ENCODE results near the gene ERBB2. TPM values are rescaled to one million over a fixed set of nuclear protein-coding genes. Genes with fewer than 3 reads are reported as not detected.

Gene ERBB2
- total RNA-seq, 1 donor from 2014 or later, result 14.5 TPM

- Mint-ChIP-seq H3K27ac (ENCODE audit: unreplicated experiment) (no peak overlapping the region), H3K4me1 (ENCODE audit: low read depth, unreplicated experiment) (peaks cover 5% of the 10 kb centered on the region)
These were observed 34.1 kb upstream of the ERBB2 start for GRCh38 chr17:39665642-39666224.

GRCh38 chr17:39666231-39666600 lies 33.6 kb upstream of the ERBB2 start:
- Mint-ChIP-seq H3K36me3 (ENCODE audit: unreplicated experiment) (no peaks in the 10 kb centered on the region), H3K27me3 (ENCODE audit: unreplicated experiment) (peaks cover 8% of the 10 kb centered on the region), H3K4me1 (ENCODE audit: low read depth, unreplicated experiment) (peaks cover 4% of the 10 kb centered on the region), H3K27ac (ENCODE audit: unreplicated experiment) (no peak overlapping the region), H3K9me3 (ENCODE audit: unreplicated experiment) (peaks cover 4% of the 10 kb centered on the region), H3K4me3 (ENCODE audit: unreplicated experiment) (no peak overlapping the region)
- TF ChIP-seq CTCF (IDR thresholded peaks at IDR 0.05; ENCODE audit: partially characterized antibody, unreplicated experiment), result no peak
- no peak for DNase-seq

More at GRCh38 chr17:39665642-39666224, 34.1 kb upstream of the ERBB2 start:
- no peak for DNase-seq
- TF ChIP-seq CTCF (IDR thresholded peaks at IDR 0.05; ENCODE audit: partially characterized antibody, unreplicated experiment), result no peak
- Mint-ChIP-seq H3K27me3 (ENCODE audit: unreplicated experiment) (peaks cover 6% of the 10 kb centered on the region), H3K36me3 (ENCODE audit: unreplicated experiment) (no peaks in the 10 kb centered on the region), H3K9me3 (ENCODE audit: unreplicated experiment) (peaks cover 4% of the 10 kb centered on the region), H3K4me3 (ENCODE audit: unreplicated experiment) (no peak overlapping the region)

- H3K27me3 Mint-ChIP-seq (ENCODE audit: unreplicated experiment), result peaks cover 8% of the 10 kb centered on the region
- H3K36me3 Mint-ChIP-seq (ENCODE audit: unreplicated experiment), result no peaks in the 10 kb centered on the region
- H3K27ac Mint-ChIP-seq (ENCODE audit: unreplicated experiment), result no peak overlapping the region
- TF ChIP-seq CTCF (IDR thresholded peaks at IDR 0.05; ENCODE audit: partially characterized antibody, unreplicated experiment), result no peak
- H3K4me3 Mint-ChIP-seq (ENCODE audit: unreplicated experiment), result no peak overlapping the region
- DNase-seq, result no peak
- H3K4me1 Mint-ChIP-seq (ENCODE audit: low read depth, unreplicated experiment), result peaks cover 4% of the 10 kb centered on the region
- H3K9me3 Mint-ChIP-seq (ENCODE audit: unreplicated experiment), result peaks cover 4% of the 10 kb centered on the region
These were observed 33.1 kb upstream of the ERBB2 start for GRCh38 chr17:39666601-39667261.

- Mint-ChIP-seq H3K36me3 (ENCODE audit: unreplicated experiment) (no peaks in the 10 kb centered on the region), H3K4me3 (ENCODE audit: unreplicated experiment) (peak overlapping the region; percentile 30), H3K9me3 (ENCODE audit: unreplicated experiment) (peaks cover 4% of the 10 kb centered on the region), H3K27me3 (ENCODE audit: unreplicated experiment) (peaks cover 8% of the 10 kb centered on the region), H3K4me1 (ENCODE audit: low read depth, unreplicated experiment) (peaks cover 4% of the 10 kb centered on the region), H3K27ac (ENCODE audit: unreplicated experiment) (no peak overlapping the region)
- DNase-seq, result no peak
- TF ChIP-seq CTCF (IDR thresholded peaks at IDR 0.05; ENCODE audit: partially characterized antibody, unreplicated experiment), result no peak
These were observed 32.5 kb upstream of the ERBB2 start for GRCh38 chr17:39667262-39667944.
